TTC549 (cell line): ENCODE measurements around the gene HARBI1.

Experiments used
- FAIRE-seq: peaks from 2 replicates; lab custom pipeline; 2012; peaks lifted over from hg19 to GRCh38; lab: Jason Lieb, UNC

The HARBI1 gene

DNA sequence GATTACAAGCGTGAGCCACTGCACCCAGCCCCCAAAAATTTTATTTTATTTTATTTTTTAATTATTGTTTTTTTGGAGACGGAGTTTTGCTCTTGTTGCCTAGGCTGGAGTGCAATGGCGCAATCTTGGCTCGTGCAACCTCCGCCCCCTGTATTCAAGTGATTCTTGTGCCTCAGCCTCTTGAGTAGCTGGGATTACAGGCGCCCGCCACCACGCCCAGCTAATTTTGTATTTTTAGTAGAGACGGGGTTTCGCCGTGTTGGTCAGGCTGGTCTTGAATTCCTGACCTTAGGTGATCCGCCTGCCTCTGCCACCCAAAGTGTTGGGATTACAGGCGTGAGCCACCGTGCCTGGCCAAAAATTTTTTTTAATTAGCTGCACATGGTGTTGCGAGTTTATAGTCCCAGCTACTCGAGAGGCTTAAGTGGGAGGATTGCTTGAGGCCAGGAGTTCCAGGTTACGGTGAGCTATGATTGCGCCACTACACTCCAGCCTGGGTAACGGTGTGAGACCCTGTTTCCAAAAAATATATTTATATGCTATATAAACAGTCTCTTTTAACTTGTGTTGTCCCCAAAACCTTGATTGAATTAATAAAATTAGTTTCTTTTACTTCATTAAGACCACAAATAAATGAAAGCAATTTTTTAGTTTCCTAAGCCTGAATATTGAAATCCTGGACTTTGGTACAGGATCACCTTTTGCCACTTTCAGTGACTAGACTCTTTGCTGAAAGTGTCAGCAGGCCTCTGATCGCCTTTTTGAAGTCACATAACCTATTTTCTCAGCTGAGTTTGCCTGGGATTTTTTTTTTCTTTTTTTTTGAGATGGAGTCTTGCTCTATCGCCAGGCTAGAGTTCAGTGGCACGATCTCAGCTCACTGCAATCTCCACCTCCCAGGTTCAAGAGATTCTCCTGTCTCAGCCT, 16.5 kb upstream of the HARBI1 start:
- no peak for FAIRE-seq

DNA sequence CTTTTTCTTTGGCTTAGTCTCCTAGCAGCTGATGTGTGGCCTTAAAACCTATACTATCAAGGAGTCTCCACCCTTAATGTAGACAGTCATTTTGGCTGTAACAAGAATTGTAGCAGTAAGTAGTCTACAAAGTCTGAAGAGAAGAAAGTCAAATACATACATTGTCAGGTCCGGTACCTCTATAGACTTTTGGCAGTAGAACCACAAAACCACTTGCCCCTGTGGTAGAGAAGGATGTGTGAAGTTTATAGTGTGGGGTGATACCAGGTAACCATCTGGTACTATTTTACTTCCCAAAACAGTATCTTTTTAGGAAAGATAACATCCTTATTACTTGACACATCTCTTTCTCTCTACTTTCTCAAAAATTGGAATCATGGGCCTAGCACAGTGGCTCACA, 15.5 kb upstream of the HARBI1 start:
- no peak for FAIRE-seq

GRCh38 chr11:46631676-46632075, 14.6 kb upstream of the HARBI1 start:
- no peak for FAIRE-seq

- FAIRE-seq, result no peak
Observed at GRCh38 chr11:46630237-46630636, 13.2 kb upstream of the HARBI1 start.

DNA sequence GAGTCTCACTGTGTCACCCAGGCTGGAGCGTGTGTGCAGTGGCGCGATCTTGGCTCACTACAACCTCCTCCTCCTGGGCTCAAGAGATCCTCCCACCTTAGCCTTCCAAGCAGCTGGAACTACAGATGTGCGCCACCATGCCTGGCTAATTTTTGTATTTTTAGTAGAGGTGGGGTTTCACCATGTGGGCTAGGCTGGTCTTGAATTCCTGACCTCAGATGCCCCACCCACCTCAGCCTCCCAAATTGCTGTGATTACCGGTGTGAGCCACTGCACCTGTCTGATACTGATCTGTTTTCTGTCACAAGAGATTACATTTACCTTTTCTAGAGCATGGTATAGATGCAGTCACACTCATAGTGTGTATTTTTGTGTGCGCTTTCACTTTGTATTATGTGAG, 11.9 kb upstream of the HARBI1 start:
- FAIRE-seq, result no peak

GRCh38 chr11:46625406-46625805, 8.4 kb upstream of the HARBI1 start:
- FAIRE-seq, result no peak

- FAIRE-seq, result no peak
Observed at GRCh38 chr11:46618837-46619236, 1.8 kb upstream of the HARBI1 start.

DNA sequence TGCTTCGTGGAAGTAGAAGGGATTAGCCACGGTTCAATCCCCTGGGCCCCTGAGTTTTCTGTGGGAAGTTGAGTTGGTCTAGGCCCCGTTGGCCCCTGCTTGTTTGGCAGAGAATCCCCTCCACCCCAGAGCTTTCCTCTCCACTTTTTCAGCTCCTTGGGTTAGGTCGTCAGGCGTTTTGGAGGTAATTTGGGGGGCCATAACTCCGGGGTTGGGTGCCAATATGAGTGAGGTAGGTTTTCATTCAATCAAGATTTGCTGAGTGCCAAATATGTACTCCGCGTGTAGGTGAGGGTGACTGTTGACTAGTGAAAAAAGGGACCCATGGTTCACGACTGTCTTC, 916 bp upstream of the HARBI1 start:
- FAIRE-seq, result no peak

- FAIRE-seq, result no peak
Observed at GRCh38 chr11:46616551-46617133, 385 bp downstream of the HARBI1 start.

DNA sequence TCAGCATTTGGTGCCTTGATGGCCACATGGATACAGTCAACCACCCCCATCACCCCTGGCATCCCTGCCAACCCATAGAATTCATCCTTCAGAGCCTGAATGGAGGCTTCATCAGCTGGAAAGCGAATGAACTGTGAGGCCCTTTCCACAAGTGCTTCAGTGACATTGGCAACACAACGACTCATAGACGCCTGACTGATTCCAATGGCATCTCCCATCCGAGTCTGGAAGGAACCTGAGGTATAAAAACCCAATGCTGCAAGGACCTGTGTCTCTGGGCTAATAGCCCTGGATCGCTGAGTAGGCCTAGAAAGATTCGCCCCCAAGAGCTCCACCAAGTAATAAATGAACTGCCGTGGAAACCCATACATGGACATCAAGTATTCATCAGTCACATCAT, 1.3 kb downstream of the HARBI1 start:
- no peak for FAIRE-seq

DNA sequence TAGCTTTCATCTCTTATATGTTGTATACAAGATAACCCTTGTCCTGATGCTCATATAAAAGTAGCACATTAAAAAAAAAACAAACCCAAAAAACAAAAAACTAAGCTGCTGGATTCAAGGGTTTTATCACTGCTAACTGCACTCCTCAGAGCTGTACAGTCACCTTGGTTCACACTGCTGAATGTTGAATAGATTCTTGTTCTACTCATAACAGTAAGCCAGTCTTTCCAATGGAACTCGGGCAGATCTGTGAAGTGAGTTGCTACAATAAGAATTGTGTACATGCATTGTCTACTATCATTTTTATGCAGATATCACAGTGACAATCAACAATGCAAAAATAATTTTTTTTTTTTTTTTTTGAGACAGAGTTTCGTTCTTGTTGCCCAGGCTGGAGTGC, 4.7 kb downstream of the HARBI1 start:
- no peak for FAIRE-seq

- FAIRE-seq, result no peak
Observed at GRCh38 chr11:46611526-46612304, 5.3 kb downstream of the HARBI1 start.

- FAIRE-seq, result no peak
Observed at GRCh38 chr11:46609386-46609785, 7.6 kb downstream of the HARBI1 start.

DNA sequence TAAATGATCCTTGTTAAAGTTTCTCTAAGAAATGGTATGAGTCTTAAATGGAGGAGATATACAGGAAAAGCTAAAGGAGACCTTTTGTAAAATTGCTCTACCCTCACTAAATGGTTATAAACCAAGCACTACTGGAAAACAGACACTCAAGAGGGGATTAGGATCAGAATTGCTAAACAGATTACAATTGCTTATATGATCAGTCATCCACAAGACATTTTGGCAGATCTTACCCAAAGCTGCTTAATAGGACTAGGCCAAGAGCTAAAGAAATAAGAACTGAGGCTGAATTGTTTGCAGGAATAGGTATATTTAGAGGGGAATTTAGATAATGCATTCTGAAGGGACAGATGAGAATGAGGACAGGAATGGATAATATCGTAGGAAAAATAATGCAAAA, 9.5 kb downstream of the HARBI1 start:
- no peak for FAIRE-seq

- no peak for FAIRE-seq
Observed at GRCh38 chr11:46604796-46605195, 12.2 kb downstream of the HARBI1 start.

GRCh38 chr11:46603704-46604308, 13.2 kb downstream of the HARBI1 start:
- FAIRE-seq, result no peak

DNA sequence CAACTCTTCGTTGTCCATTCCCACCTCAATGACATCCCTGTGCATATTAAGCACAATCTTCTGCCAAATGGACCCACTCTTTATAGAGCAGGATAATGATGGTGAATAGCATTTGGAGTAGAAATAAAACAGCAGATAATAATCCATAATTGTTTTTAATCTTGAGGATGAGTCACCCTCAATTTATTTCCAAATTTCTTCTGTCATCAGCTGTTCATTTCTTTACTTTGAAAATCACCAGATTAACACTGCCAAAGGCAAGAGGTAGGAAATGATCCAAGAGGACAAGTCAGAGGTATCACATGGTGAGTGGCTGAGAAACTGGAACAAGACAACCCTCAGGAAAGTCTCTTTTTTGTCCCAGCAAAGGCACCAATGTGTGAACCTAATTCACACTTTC, 15.9 kb downstream of the HARBI1 start:
- no peak for FAIRE-seq

GRCh38 chr11:46600194-46600960, 16.6 kb downstream of the HARBI1 start:
- FAIRE-seq, result no peak

GRCh38 chr11:46599340-46600193, 17.5 kb downstream of the HARBI1 start:
- FAIRE-seq, result no peak

DNA sequence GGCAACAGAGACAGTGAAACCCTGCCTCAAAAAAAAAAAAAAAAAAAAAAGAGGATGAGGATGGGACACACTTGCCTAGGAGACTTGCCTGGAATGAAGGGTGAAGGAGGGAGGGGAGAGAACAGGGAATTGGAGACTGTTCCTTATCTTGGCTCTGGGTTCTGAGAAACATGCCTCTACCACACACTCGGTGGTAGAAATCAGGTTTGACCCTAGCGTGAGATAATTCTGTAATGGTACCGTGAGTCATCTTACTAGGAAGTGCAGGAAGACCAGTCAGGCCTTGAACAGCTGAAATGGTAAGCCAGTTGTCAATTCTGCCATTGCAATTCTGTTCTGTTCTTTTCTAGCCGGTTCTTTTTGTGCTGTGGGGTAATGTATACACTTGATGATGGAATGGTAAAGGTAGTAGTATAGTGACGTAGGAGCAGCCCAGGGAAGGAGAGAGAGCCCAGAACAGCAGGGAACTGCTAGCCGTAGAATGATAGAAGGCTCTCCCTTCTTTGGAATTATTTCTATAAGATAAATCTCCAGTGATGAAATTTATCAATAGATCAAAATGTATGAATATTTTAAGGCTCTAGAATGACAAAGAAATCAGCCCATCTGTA, 19.3 kb downstream of the HARBI1 start:
- FAIRE-seq, result no peak

- no peak for FAIRE-seq
Observed at GRCh38 chr11:46597155-46597554, 19.9 kb downstream of the HARBI1 start.
